Measurements from ENCODE around the gene RAB6B. TPM values are rescaled to one million over a fixed set of nuclear protein-coding genes. Genes with fewer than 3 reads are reported as not detected.

The RAB6B gene
- total RNA-seq, 1 donor from 2014 or later, result 52.6 TPM

DNA sequence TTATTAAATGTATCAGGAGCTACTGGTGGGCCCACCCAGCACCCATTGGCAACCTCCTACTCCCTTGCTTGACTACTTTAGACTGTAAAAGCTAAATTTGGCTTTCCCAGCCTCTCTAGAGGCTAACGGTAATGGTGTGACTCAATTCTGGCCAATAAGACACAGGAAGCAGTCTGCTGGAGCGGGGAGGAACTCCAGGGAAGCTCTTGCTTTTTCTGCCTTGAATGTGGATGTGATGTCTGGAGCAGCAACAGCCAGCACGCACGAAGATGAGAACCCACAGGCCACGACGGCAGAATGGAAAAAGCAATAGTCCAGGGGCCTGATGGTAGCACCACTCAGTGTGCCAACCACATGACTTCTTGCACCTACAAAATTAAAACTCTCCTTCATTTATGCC lies 39.9 kb downstream of the RAB6B start:
- DNase-seq, result no peak

DNA sequence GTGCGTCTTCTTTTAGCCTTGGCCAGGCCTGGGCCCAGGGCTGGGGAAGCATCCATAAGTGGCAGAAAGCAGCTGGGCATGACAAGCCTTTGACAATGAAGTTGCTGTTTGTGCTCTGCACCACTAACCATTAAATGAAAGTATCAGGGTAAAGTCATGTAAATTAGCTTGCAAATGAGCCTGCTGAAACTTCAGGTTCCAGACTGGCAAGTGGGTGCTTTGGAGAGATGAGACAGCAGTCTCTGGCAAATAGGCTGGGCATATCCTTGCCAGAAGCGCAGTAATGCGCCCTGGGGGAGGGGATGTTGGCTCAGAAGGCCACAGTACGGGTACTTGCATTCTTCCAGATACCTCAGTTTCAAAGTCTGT lies 40.7 kb downstream of the RAB6B start:
- DNase-seq, result peak; percentile 14

DNA sequence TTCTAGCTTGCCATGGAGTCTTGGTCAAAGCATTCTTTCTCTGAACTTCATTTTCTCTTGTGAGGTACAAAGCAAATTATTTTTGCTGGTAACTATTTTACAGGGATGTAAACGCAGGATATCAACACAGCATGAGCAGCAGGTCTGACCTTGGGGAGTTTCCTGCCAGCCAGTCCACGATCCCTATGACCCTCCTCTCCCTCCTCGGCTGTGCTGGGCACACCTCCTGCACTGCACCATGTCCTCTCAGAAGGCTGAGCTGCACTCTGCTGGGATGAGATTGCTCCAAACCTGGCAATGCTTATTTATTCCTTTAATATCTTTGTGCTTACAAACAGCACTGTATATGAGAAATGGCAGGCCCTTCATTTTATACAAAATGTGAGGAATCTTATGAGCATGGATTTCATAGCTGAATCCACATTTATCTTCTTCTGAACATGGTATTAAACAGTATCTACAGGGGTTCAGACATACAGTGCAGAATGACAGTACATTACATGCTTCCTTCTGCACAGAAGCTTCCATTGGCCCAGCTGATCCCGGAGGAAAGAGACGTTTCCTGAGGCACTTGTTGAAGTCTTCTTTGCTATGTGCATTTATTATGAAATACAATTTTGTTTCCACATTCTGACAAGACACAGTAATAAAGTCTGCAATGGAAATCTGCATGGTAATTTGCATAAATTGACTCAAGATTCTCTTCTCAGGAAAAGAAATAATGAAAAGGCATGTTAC lies 41.2 kb downstream of the RAB6B start:
- no peak for DNase-seq

DNA sequence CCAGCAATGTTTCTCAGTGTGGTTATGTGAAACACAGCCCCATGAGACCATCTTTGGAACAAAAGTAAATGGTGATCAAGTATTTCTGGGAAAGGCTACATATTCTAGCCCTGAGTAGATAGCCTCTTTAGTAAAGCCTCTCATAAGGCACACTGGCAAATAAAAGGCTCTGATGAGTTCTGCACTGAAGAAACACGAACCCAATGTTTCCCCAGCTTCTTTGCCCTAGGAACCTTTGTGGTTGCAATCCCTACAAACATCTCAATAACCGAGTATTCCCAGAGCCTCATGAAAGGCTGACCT lies 41.8 kb downstream of the RAB6B start:
- DNase-seq, result no peak

DNA sequence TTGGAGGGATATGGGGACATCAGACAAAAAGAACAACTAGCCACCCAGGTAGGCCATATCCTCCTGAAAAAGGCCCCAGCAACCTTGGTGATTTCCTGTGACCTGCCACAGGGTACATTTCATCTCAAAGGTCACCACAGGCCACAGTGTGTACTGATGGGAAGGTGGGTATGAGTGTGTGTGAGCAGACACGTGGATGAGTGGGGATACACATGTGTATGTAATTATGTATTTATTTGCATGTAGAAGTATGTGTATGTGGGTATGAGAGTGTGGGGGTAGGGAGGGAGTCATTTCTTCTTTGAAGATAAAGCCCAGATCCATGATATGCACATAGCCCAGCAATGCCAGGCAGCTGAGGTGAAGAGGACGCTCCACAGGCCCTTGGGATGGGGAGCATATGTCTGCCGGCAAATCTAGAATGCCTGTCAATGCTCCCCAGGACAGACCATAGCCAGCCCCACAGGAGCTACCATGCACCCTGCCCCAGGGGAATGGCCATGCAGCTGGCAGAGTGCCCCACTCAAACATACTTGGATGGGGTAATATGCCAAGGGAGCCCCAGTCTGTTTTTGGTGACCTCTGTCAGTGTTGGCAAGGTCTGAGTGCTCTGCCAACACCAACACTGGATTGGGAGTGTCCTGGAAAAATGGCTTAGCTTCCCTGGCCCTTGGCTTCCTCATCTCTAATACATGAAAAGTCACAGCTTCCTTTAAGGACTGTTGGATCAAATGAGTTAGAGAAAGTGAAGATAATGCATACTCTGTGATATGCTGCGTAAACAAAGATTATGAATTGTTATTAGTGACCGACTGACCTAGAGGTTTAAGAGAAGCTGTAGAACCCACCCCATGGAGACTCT lies 42.4 kb downstream of the RAB6B start:
- no peak for DNase-seq

DNA sequence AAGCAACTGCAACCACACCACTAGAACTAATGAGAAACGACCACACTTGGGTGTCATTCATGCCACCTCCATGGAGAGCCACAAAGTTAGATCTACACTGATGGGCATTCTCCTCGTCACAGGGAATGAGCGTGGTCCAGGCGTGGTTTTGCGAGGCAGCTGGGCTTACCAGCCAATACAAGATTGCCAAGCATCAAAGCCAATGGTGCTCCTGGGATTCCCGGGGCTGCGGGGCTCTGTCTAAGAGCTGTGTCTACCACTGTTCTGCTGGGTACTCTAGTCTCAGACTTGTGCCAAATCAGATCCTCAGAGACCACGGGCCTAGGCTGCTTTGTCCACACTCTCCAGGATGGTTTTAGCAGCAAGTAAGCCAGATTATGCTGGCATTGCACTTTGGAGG lies 43.8 kb downstream of the RAB6B start:
- no peak for DNase-seq

DNA sequence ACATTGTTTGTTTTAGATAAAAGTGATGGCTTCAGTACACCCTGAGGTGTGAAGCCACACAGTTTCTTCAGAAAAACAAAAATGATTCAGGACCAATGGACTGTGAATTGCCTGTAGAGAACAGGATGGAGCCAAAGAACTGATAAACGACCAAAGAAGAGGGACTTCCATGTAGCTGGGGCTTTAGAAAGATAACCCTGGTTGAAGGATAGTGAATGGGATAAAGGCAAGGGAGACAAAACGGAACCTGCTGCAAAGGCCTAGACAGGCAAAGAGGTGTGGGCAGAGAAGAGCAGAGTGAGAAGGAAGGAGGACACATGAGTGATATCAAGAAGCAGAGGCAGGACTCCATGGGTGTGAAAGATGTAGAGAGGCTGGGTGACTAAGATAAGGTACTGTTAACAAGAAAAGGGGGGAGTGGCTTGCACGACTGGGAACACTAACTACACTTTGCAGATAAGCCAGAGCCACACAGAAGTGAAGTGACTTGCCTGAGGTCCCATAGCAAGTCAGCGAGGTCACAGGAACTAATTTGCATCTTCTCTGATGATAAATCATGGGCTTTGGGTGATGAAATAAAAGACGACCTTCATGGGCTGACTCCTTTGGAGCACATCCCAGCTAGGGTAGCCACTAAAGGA lies 44.3 kb downstream of the RAB6B start:
- no peak for DNase-seq

DNA sequence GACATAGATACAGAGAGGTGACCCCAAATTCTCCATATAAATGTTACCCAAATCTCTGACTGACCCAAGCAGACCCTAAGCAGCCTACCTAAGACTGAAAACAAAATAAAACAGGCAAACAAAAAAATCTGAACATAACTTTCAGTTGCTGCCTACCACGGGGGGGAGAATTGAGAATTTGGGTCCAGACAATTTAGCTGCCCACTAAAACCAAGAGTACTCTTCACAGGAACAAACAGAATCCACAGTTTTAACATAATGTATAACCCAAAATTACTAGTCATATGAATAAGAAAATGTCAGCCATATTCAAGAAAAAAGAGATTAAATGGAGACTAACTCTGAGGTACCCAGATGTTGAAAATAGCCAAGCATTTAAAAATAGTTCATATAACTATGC lies 45.6 kb downstream of the RAB6B start:
- no peak for DNase-seq

DNA sequence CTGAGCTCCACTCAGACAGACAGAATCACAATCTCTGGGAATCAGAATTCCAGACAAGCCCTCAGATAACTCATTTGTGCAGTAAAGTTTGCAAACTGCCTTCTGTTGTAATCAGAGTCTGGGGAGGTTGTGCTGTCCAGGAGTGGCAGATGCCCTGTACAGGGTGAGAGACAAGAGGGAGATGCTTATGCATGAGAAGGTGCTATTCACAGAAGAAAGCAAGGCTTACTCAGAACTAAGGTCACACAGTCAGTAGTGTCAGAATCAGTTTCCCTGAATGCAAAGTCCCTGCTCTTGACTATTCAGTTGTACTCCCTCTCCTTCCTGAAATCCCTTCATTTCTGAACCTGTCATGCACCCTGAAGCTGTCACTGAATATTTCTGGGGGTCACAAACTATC lies 46.3 kb downstream of the RAB6B start:
- no peak for DNase-seq

DNA sequence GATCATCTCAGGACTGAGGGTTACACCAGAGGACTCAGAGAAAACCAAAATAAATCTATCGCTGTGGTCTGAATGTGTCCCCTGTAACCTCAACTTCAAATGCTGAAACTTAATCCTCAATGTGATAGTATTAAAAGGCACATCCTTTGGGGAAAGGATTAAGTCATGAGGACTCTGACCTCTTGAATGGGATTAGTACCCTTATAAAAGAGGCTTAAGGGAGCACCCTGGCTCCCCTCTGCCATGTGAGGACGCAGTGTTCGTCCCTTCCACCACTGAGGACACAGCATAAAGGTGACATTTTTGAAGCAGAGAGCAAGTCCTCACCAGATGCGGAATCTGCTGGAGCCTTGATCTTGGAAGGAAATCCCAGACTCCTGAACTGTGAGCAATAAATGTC lies 50.6 kb downstream of the RAB6B start:
- no peak for DNase-seq

DNA sequence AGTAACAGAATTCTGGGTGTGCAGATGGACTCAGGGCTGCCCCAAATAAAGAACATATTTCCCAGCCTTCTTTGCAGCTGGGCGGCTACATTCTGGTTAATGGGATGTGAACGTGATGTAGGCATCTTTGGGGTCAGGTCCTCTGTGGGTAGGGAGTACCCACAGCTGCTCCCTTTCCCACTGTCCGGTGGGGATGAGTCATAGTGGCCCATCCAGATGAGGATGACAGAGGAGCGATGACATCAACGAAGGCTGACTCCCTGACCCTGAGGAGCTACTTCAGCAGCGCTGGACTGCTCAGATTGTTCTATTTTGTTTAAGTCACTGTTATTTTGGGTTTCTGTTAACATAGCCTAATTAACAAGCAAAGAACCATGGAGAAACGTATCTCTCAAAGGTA lies 52.0 kb downstream of the RAB6B start:
- no peak for DNase-seq

DNA sequence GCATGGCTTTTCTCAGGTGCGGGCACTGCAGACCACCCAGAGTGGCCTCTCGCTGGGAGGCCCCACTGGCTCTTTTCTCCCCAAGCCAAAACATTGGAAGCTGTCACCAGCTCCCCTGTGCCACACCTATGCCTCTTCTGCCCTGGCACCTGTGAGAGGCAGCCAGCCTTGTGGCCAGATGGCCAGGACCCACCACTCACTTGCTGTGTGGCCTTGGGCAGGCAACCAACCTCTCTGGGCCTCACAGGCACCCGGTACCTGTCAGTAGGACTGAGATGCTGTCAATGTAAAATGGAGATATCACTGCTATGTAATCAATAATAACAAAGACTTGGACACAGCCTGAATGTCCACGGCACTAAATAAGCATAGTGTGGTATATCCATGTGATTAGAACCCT lies 53.5 kb downstream of the RAB6B start:
- DNase-seq, result no peak

DNA sequence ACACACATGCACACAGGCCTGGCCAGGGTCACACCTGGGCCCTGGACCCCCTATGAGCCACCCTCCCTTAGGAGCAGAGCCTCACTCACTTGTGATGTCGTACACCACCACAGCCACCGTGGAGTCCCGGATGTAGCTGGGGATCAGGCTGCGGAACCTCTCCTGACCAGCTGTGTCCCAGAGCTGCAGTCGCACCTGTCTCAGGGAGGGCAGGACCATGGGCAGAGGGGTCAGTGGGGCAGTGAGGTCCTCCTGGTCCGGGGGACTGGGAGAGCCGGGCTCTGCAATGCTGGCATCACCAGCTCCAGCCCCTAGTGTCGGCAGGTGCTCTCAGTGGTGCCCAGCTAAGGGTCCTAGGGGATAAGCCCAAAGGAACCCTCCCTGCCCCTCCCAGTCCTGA lies 54.5 kb downstream of the RAB6B start:
- DNase-seq, result no peak

DNA sequence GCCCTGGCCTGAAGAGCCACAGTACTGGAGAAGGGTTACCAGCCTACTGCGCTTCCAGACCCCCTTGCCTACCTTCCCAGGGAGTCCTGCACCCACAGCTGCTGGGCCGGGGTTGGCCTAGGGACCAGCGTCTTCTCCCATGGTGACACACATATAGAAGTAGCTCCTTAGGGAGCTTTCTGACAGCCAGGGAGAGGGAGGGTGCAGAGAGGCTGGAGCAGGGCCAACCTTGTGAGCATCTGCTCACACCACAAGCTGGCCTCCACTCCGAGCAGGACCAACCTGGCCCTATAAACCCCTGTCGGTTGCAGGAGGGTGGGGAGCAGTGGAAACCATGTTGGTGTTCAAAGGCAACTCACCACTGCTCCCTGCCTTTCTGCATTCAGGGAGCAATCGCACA lies 54.9 kb downstream of the RAB6B start:
- no peak for DNase-seq

DNA sequence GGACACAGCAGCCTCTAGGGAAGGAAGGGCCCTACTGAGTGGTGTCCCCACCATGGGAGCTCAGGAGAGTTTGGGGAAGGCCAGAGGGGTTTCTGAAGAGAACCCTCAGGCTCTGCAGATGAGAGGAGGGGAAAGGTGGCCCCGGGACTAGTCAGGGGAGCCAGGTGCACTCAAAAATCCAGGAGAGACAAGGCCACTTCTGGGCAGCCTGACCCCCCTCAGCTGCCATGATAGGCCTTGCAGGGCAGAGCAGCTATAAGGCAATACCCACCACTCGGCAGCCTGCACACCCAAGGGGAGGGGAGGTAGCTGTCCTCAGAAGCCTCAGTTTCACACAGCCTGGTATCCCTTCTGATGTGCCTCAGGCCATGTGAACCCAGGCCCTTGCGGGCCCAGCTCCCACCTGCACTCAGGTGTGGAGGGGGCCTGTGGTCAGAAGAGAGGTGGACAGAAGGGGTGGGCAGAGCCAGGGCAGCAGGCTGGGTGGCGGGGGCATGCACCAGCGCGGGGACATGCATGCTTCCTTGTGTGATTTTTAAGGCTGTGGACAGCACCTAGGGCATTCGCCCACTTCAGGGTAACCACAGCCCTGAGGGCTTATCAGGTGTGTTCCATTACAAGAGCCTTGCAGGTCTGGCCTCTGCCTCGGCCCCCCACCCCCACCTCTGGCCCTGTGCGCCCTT lies 55.5 kb downstream of the RAB6B start:
- no peak for DNase-seq

DNA sequence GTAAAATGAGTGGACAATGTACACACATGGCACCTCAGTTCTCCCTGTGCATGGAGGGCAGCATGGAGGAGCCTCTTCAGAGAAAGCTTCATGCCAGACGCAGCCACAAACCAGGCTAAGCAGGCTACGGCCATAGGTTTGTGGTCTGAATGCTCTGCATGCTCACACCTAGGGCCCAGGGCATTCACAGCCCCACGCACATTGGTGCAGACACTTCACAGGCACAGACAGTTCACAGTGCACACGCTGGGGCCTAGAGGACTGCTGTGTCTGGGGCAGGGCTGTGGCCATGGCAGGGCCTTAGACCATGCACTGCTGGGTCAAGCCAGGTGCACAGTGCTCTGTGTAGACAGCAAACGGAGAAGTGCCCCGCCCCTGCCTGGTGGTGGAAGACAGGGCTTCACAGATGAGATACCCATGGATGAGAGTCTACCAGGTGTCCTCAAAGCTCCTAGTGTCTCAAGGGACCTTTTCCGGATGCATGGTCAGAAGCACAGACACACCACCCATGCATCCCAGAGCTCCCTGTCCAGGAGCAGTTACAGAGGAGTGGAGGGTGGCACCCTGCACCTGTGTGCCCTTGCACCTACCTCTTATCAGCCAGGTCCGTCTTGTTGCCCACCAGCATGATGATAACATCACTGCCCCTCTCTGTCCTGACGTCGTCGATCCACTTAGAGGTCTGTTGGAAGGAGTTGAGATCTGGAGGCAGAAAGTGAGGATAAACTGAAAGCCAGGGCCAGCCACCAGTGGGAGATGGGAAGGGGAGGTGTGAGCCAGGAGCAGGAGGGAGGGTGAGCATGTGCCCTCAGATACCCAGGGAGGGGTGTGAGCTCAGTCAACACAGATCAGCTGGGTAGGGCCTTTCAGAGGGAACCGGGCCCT lies 56.5 kb downstream of the RAB6B start:
- DNase-seq, result no peak

DNA sequence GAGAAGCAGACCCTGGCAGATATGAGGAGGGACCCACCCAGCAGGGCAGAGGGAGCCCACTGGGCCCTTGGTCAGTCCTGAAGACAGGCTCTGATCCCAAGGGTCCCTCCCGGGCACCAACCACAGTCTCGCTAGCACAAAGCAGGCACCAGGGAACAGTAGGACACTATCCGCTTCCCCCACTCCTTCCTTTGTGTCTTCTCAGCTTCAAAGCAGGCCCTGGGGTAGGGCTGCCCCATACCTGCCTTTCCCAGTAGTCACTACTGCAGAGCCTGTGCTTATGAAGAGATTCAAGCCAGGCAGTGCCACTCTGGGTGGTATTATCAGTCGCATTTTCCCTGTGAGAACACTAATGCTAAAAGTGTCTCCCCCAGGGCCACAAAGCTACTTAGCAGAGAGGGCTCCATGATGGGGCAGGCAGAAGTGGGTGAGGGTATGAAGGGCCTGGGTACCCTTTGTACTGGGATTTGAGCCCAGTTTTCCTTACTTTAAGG lies 57.3 kb downstream of the RAB6B start:
- no peak for DNase-seq

DNA sequence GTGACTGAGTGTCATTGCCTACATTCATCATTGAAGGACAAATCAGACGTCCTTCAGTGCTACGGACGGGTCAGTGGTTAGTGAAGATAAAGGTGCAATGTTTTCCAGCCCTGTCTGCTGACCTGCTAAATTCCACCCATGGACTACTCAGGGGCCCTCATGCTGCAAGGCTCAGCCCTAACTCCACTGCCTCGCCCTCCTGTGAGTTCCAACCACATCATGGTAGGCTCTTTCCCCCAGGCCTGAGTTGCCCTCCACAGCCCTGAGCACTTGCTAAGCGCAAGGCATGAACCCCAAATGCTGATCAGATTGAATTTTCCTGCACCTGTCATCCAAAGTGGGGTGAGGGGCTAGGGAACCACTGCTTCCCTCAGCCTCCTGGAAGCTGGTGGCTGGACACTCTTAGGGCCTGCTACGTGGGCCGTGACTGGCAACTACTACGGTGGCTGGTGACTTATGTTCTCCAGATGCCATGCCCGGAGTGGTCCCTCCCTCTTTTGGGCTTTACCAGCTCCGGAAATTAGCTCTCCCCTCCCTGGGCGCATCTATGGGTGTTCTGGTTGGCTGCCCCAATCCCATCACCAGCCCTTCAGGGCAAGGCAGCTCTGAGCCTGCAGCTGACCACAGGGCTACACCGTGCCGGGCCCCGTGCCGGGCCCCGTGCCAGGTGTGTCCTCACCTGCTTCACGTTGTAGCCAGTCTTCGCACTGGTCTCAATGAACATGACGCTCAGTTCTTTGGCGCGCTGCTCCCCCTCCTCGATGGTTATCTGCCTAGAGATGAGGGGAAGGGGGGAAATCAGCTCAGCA lies 58.0 kb downstream of the RAB6B start:
- DNase-seq, result no peak

DNA sequence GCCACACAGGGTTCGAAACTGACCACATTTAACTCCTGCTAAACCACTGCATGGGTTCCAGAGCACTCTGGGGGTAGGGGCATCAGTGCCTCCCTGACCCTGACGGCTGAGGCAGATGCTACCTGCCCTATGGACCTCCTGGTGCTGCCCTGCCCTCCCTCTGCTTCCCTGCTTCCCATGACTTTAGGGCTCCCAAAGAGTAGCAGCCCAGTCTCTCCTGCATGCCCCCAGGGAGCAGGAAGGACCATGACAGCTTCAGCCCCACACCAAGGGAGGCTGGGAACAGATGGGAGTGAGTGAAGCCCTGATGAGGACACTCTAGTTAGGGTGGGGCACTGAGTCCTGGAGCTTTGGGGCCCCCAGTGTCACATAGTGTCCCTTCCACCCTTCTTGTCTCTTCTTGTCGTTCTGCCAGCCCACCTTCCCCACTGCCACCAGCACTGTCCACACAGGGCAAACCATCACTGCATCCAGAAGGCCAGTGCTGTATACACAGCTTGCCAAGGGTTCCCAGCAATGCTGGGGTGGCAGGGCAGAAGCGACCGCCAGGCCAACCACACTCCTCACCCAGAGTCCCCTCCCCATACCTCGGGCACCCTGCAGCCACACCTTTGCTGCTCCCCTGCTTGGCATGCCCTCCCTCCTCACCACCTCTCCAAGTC lies 59.1 kb downstream of the RAB6B start:
- no peak for DNase-seq

DNA sequence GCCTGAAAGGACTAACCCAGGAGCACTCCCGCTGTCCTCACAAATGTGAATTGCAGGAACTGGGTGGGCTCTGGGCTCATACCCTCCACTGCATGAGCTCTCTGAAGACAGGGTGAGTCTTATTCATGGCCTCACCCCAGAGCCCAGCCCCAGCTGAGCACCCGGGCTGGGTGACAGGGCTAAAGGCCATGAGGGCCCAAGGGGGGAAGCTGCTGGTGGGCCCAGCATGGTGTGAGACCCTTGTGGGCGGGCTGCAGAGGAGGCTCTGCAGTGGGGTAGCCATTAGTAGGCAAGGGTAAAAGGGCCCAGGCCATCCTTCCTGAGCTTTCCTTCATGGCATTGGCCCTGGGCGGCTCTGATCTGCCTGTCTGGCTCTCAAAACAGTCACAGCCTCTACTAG lies 59.7 kb downstream of the RAB6B start:
- no peak for DNase-seq

DNA sequence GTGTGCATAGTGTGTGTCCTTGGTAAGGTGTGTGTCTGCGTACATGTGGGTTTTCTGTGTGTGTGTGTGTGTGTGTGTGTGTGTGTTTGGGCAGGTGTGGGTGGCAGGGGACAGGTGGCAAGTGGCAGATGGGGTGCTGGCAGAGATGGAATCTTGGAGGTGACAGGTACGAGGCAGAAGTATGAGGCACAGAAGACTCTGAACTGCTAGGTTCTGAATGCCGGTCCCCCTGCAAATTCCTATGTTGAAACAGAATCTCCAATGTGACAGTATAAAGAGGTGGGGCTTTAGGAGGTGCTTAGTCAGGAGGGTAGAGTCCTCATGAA lies 60.3 kb downstream of the RAB6B start:
- no peak for DNase-seq

All from occipital lobe (tissue), 2 donors.